Measurements from ENCODE around the gene FTO. TPM values are rescaled to one million over a fixed set of nuclear protein-coding genes. Genes with fewer than 3 reads are reported as not detected.

Gene FTO
- total RNA-seq, 2 donors from 2014 or later = 47.5 to 50.4 TPM

- TF ChIP-seq POLR2A (IDR thresholded peaks at IDR 0.05) (no peak), CTCF (IDR thresholded peaks at IDR 0.05) (no peak)
- WGBS, 2 donors = 79 to 88% methylated on average over 5 of the region's 5 CpGs
- intact Hi-C loops (cut with DNase I) = no loop called here
These were observed 431.7 kb downstream of the FTO start for GRCh38 chr16:54135361-54136275.

GRCh38 chr16:54136276-54136625, 432.3 kb downstream of the FTO start:
- 87 to 96% methylated on average over 2 of the region's 2 CpGs for WGBS, 2 donors
- intact Hi-C loops (cut with DNase I) = no loop called here
- ATAC-seq = no peak
- no peaks in the 10 kb centered on the region for H3K36me3 ChIP-seq (replicated peaks in 1 of 2; ENCODE audit: insufficient read depth in 1 of 2, low read depth in 2 of 2)
- DNase-seq = no peak
- H3K27me3 ChIP-seq = no peaks in the 10 kb centered on the region
- no peak for TF ChIP-seq CTCF (IDR thresholded peaks at IDR 0.05)
- no peak for TF ChIP-seq POLR2A (IDR thresholded peaks at IDR 0.05)
- peaks cover 8% of the 10 kb centered on the region for H3K4me1 ChIP-seq
- no peak overlapping the region for H3K4me3 ChIP-seq
- H3K9me3 ChIP-seq = no peaks in the 10 kb centered on the region
- no peak overlapping the region for H3K27ac ChIP-seq

More at GRCh38 chr16:54135361-54136275, 431.7 kb downstream of the FTO start:
- H3K27ac ChIP-seq = no peak overlapping the region
- no peaks in the 10 kb centered on the region for H3K9me3 ChIP-seq
- peaks cover 5% of the 10 kb centered on the region for H3K4me1 ChIP-seq
- H3K36me3 ChIP-seq (replicated peaks in 1 of 2; ENCODE audit: insufficient read depth in 1 of 2, low read depth in 2 of 2) = no peaks in the 10 kb centered on the region
- no peak for ATAC-seq
- no peak overlapping the region for H3K4me3 ChIP-seq
- no peak for DNase-seq
- H3K27me3 ChIP-seq = no peaks in the 10 kb centered on the region

DNA sequence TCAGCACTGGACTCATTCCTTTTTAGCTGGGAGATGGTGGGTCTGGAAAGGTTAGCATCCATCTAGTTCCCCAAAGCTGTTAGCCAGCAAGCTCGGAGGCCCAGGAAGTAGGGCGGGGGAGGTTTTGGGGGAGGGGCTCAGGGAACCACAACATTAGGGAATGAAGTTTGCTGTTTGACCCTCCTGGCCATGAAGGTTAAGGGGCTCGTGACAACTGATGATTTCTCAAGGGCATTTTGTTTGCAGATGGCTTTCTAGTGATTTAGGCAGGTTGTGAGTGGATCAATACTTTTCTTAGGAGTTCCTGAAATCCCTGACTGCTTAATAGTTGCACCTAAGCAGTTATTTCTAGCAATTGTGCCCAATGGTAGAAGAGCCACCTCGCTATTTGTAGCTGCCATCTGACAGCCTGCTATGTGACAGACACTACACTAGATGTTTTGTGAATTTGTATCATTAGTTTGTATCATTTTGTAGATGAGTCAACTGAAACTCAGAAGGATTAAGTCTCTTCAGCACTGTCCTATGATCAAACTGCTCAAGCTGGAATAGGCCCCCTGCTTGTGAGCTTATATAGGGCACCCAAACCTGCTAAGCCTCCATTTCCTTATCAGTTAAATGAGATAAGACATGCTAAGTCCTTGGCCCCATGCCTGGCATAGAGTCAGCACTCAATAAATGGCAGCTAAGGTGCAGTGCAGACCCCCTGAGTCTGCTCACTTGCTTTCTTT, 436.3 kb downstream of the FTO start:
- DNase-seq (peak in 2 of 4 donors; percentile 6 to 27), ATAC-seq (no peak)
- Histone ChIP-seq H3K36me3 (replicated peaks in 1 of 2; ENCODE audit: insufficient read depth in 1 of 2, low read depth in 2 of 2) (no peaks in the 10 kb centered on the region), H3K27ac (no peak overlapping the region), H3K4me3 (no peak overlapping the region), H3K9me3 (no peaks in the 10 kb centered on the region), H3K4me1 (peaks cover 8% of the 10 kb centered on the region), H3K27me3 (no peaks in the 10 kb centered on the region)
- 61 to 75% methylated on average over 4 of the region's 4 CpGs for WGBS, 2 donors
- TF ChIP-seq CTCF (IDR thresholded peaks at IDR 0.05) (no peak), POLR2A (IDR thresholded peaks at IDR 0.05) (no peak)
- intact Hi-C loops (cut with DNase I) = no loop called here

- no peak overlapping the region for H3K27ac ChIP-seq
- no peaks in the 10 kb centered on the region for H3K36me3 ChIP-seq (replicated peaks in 1 of 2; ENCODE audit: insufficient read depth in 1 of 2, low read depth in 2 of 2)
- peaks cover 8% of the 10 kb centered on the region for H3K4me1 ChIP-seq
- no peak for ATAC-seq
- 85 to 86% methylated on average over 4 of the region's 4 CpGs for WGBS, 2 donors
- TF ChIP-seq CTCF (IDR thresholded peaks at IDR 0.05) = no peak
- no peak for TF ChIP-seq POLR2A (IDR thresholded peaks at IDR 0.05)
- intact Hi-C loops (cut with DNase I) = no loop called here
- no peak for DNase-seq
- H3K9me3 ChIP-seq = no peaks in the 10 kb centered on the region
- no peaks in the 10 kb centered on the region for H3K27me3 ChIP-seq
- H3K4me3 ChIP-seq = no peak overlapping the region
These were observed 436.8 kb downstream of the FTO start for GRCh38 chr16:54140788-54141136.
